H9 (cell line): ENCODE results near the gene LSM7. TPM values are rescaled to one million over a fixed set of nuclear protein-coding genes. Genes with fewer than 3 reads are reported as not detected.

Source experiments
- DNase-seq: peaks from one replicate; pipeline ENCODE4 v3.0.0-alpha.2; 2017
- H2AFZ ChIP-seq: one replicate; pipeline ENCODE4 v1.6.1; 2013; ENCODE audit warnings: mild to moderate bottlenecking, low read length, control low read depth, moderate library complexity
- H2AK5ac ChIP-seq: 2 replicates; pipeline ENCODE4 v1.6.1; 2013; ENCODE audit warnings: low read length, control low read depth, mixed read lengths; ENCODE audit not compliant: insufficient read length
- H2BK120ac ChIP-seq: one replicate; pipeline ENCODE4 v1.6.1; 2013; ENCODE audit warnings: low read depth, mild to moderate bottlenecking, low read length, control low read depth, inconsistent platforms; ENCODE audit not compliant: poor library complexity, severe bottlenecking
- H2BK12ac ChIP-seq: 2 replicates; pipeline ENCODE4 v1.6.1; 2013; ENCODE audit warnings: low read length, control low read depth, mixed read lengths, low read depth; ENCODE audit not compliant: insufficient read length
- H2BK15ac ChIP-seq: 2 replicates; pipeline ENCODE4 v1.6.1; 2013; ENCODE audit warnings: low read depth, low read length, control low read depth
- H2BK20ac ChIP-seq: one replicate; pipeline ENCODE4 v1.6.1; 2013; ENCODE audit warnings: low read depth, mild to moderate bottlenecking, low read length, control low read depth, inconsistent platforms; ENCODE audit not compliant: poor library complexity, severe bottlenecking
- H2BK5ac ChIP-seq: 2 replicates; pipeline ENCODE4 v1.6.1; 2013; ENCODE audit warnings: low read length, control low read depth, mixed read lengths; ENCODE audit not compliant: insufficient read length
- H3K14ac ChIP-seq: 2 replicates; pipeline ENCODE4 v1.6.1; 2013; ENCODE audit warnings: low read length, control low read depth; ENCODE audit not compliant: insufficient read depth
- H3K18ac ChIP-seq: 2 replicates; pipeline ENCODE4 v1.6.1; 2013; ENCODE audit warnings: low read depth, mild to moderate bottlenecking, mixed read lengths, low read length, control low read depth; ENCODE audit not compliant: insufficient read length
- H3K23ac ChIP-seq: 2 replicates; pipeline ENCODE4 v1.6.1; 2013; ENCODE audit warnings: low read length, control low read depth, mixed read lengths, low read depth; ENCODE audit not compliant: insufficient read length
- H3K23me2 ChIP-seq: 2 replicates; pipeline ENCODE4 v1.6.1; 2013; ENCODE audit warnings: low read depth, mild to moderate bottlenecking, mixed read lengths, low read length, control low read depth; ENCODE audit not compliant: insufficient read length, poor library complexity, severe bottlenecking
- H3K27ac ChIP-seq: 2 replicates; pipeline ENCODE4 v1.5.1; 2013; ENCODE audit warnings: low read length, control low read depth, mixed read lengths, low read depth; ENCODE audit not compliant: insufficient read length
- H3K27me3 ChIP-seq: 2 replicates; pipeline ENCODE4 v1.6.1; 2013; ENCODE audit warnings: low read length, control low read depth, inconsistent platforms; ENCODE audit not compliant: insufficient read depth
- H3K4ac ChIP-seq: 2 replicates; pipeline ENCODE4 v1.6.1; 2013; ENCODE audit warnings: low read depth, mild to moderate bottlenecking, control low read depth, inconsistent platforms, low read length, moderate library complexity
- H3K4me1 ChIP-seq: 2 replicates; pipeline ENCODE4 v1.6.1; 2013; ENCODE audit warnings: low read length, control low read depth, inconsistent platforms; ENCODE audit not compliant: insufficient read depth
- H3K4me2 ChIP-seq: 2 replicates; pipeline ENCODE4 v1.6.1; 2013; ENCODE audit warnings: low read length, control low read depth, mixed read lengths; ENCODE audit not compliant: insufficient read length, insufficient read depth
- H3K56ac ChIP-seq: 2 replicates; pipeline ENCODE4 v1.6.1; 2013; ENCODE audit warnings: low read depth, mild to moderate bottlenecking, mixed read lengths, low read length, control low read depth; ENCODE audit not compliant: insufficient read length
- H3K79me1 ChIP-seq: 2 replicates; pipeline ENCODE4 v1.6.1; 2013; ENCODE audit warnings: low read depth, mild to moderate bottlenecking, moderate library complexity, low read length, control low read depth, inconsistent platforms; ENCODE audit not compliant: insufficient read depth, poor library complexity, severe bottlenecking
- H3K79me2 ChIP-seq: 2 replicates; pipeline ENCODE4 v1.6.1; 2013; ENCODE audit warnings: low read length, control low read depth, inconsistent platforms; ENCODE audit not compliant: insufficient read depth
- H3K9ac ChIP-seq: 2 replicates; pipeline ENCODE4 v1.6.1; 2013; ENCODE audit warnings: low read length, control low read depth, mixed read lengths; ENCODE audit not compliant: insufficient read length; ENCODE audit errors: extremely low read depth
- H3K9me3 ChIP-seq: one replicate; pipeline ENCODE4 v1.6.1; 2013; ENCODE audit warnings: low read depth, low read length, inconsistent platforms; ENCODE audit not compliant: control insufficient read depth
- H3T11ph ChIP-seq: one replicate; pipeline ENCODE4 v1.6.1; 2013; ENCODE audit warnings: mild to moderate bottlenecking, low read length, control low read depth, inconsistent platforms
- H4K20me1 ChIP-seq: one replicate; pipeline ENCODE4 v1.6.1; 2013; ENCODE audit not compliant: control insufficient read depth, insufficient read length, insufficient read depth
- H4K5ac ChIP-seq: 2 replicates; pipeline ENCODE4 v1.6.1; 2013; ENCODE audit warnings: low read depth, mild to moderate bottlenecking, mixed read lengths, low read length, control low read depth; ENCODE audit not compliant: insufficient read length
- H4K8ac ChIP-seq: replicated peaks from 2 replicates; pipeline ENCODE4 v1.6.1; 2013; ENCODE audit warnings: low read length, control low read depth, mixed read lengths, low read depth; ENCODE audit not compliant: insufficient read length
- H4K91ac ChIP-seq: 2 replicates; pipeline ENCODE4 v1.6.1; 2013; ENCODE audit warnings: low read depth, mild to moderate bottlenecking, moderate library complexity, mixed read lengths, low read length, control low read depth; ENCODE audit not compliant: insufficient read length
- H3K27ac Mint-ChIP-seq, 3 experiments: 2 replicates in 2 of 3; 3 replicates in 1 of 3; pipeline ENCODE4 v1.8.0; 2020 to 2021; ENCODE audit warnings: mixed read lengths in 3 of 3, mild to moderate bottlenecking in 1 of 3, moderate library complexity in 1 of 3
- H3K27me3 Mint-ChIP-seq: 2 replicates; pipeline ENCODE4 v1.8.0; 2021; ENCODE audit warnings: low read depth, mild to moderate bottlenecking, moderate library complexity, mixed read lengths
- H3K36me3 Mint-ChIP-seq, 3 experiments: 2 replicates in 2 of 3; 3 replicates in 1 of 3; pipeline ENCODE4 v1.8.0; 2020 to 2021; ENCODE audit warnings: low read depth in 3 of 3, mixed read lengths in 3 of 3; ENCODE audit not compliant: insufficient read depth in 1 of 3
- H3K4me1 Mint-ChIP-seq, 2 experiments: 2 replicates each; pipeline ENCODE4 v1.8.0; 2020; ENCODE audit warnings: mixed read lengths in 2 of 2
- H3K4me3 Mint-ChIP-seq, 2 experiments: 2 replicates in 1 of 2; 3 replicates in 1 of 2; pipeline ENCODE4 v1.8.0; 2020 to 2021; ENCODE audit warnings: mild to moderate bottlenecking in 2 of 2, mixed read lengths in 2 of 2, moderate library complexity in 1 of 2
- H3K9me3 Mint-ChIP-seq, 2 experiments: 2 replicates in 1 of 2; 3 replicates in 1 of 2; pipeline ENCODE4 v1.8.0; 2020; ENCODE audit warnings: mild to moderate bottlenecking in 2 of 2, mixed read lengths in 2 of 2, moderate library complexity in 1 of 2
- CTCF ChIP-seq: fragments of 200-600 bp; sonication (generic); conservative IDR thresholded peaks from 3 replicates; pipeline ENCODE4 v1.8.0; 2021; ENCODE audit warnings: antibody characterized with exemption, mild to moderate bottlenecking
- WGBS: extraction: QIAGEN DNeasy Blood & Tissue Kit; methylation state at CpG from one replicate; pipeline ENCODE4 v1.1.7; 2013; ENCODE audit warnings: missing lambda C conversion rate, low lambda C conversion rate, mixed read lengths; ENCODE audit not compliant: insufficient read length; ENCODE audit errors: extremely low coverage; 5-methylcytosine and 5-hydroxymethylcytosine counted together
- total RNA-seq: library from RNA; stranded (reverse); gene quantifications from 2 replicates; pipeline ENCODE4 v1.2.1, GENCODE V29; 2021

Gene LSM7
- total RNA-seq, 1 experiment from 2014 or later = 187 TPM

GRCh38 chr19:2336528-2337328, 8.3 kb upstream of the LSM7 start:
- no peak overlapping the region for H3K18ac ChIP-seq
- no peak overlapping the region for H3K4ac ChIP-seq
- H4K8ac ChIP-seq = no peak overlapping the region
- no peak overlapping the region for H3T11ph ChIP-seq
- H3K4me1 ChIP-seq = no peaks in the 10 kb centered on the region
- no peak overlapping the region for H3K9ac ChIP-seq
- no peak overlapping the region for H2AFZ ChIP-seq
- H4K5ac ChIP-seq = no peak overlapping the region
- no peak overlapping the region for H3K27ac ChIP-seq
- H3K23ac ChIP-seq = no peak overlapping the region
- H2BK5ac ChIP-seq = no peak overlapping the region
- no peaks in the 10 kb centered on the region for H3K27me3 Mint-ChIP-seq
- no peak overlapping the region for H2AK5ac ChIP-seq
- H4K20me1 ChIP-seq = no peaks in the 10 kb centered on the region
- no peak overlapping the region for H3K56ac ChIP-seq
- no CpG with 5 or more reads among the region's 33 CpGs for WGBS
- peak overlapping the region in 1 of 3 experiments; percentile 59; a peak in 2 of 7 replicates for H3K27ac Mint-ChIP-seq
- no peak overlapping the region for H2BK12ac ChIP-seq
- peaks cover 2% of the 10 kb centered on the region for H3K79me1 ChIP-seq
- no peak overlapping the region; a peak in 1 of 5 replicates for H3K4me3 Mint-ChIP-seq
- peaks cover 2 to 20% of the 10 kb centered on the region in 2 experiments for H3K4me1 Mint-ChIP-seq
- peaks cover 3 to 6% of the 10 kb centered on the region in 2 experiments; a peak in 4 of 5 replicates for H3K9me3 Mint-ChIP-seq
- H2BK120ac ChIP-seq = no peak overlapping the region
- no peak overlapping the region for H3K14ac ChIP-seq
- H3K23me2 ChIP-seq = no peaks in the 10 kb centered on the region
- no peak overlapping the region for H2BK15ac ChIP-seq
- no peak for DNase-seq
- H3K27me3 ChIP-seq = no peaks in the 10 kb centered on the region
- no peak overlapping the region for H4K91ac ChIP-seq
- H3K79me2 ChIP-seq = peaks cover 3% of the 10 kb centered on the region; the same call in 1 of the 2 replicates
- no peak for TF ChIP-seq CTCF
- H3K36me3 Mint-ChIP-seq = peaks cover 5 to 24% (median 11%) of the 10 kb centered on the region in 3 experiments; a peak in 6 of 7 replicates
- H2BK20ac ChIP-seq = no peak overlapping the region
- no peak overlapping the region for H3K4me2 ChIP-seq
- H3K9me3 ChIP-seq = no peaks in the 10 kb centered on the region
